ENCODE data around the gene PCDHGA1. TPM values are rescaled to one million over a fixed set of nuclear protein-coding genes. Genes with fewer than 3 reads are reported as not detected.
A peak's percentile ranks its signal among the peaks of the same experiment; 100 is the strongest.

Gene PCDHGA1
- total and polyA plus RNA-seq, 12 donors, result 0.09 to 0.96 (median 0.30) TPM

DNA sequence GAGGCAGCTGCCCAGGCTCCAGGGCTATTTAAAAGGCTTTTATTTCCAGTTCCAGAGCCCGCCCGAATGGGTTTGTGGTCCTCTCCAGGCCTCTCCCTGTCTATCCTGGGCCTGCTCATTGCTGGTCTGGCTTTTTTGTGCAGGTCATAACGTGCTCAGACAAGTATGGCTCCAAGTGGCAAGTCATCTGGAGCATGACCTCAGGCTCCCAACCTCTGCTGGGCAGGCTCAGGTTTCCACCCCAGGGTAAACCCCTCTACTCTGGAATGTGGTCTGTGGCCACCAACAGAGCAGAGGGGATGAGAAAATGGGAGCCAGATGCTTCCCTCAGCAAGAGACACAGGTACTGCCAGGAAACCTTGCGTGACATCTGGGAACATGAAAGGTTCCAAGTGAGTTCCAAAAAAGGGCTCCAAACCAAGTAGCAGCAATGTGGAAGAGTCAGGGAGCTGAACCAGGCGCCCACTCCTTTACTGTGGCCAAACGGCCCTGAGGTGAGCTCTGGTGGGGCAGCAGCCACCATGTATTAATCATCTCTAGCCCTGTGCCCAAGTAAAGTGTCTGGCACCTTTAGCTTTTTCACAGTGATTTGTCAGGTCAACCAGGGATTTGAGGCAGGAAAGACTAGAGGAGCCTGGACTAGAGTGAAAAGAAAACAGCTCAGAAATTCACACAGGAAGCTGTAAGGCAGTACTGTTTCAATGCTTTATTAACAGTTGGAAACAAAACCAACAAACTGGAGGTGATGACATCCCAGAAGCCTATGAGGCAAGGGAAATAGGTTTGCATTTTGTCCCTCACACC is 184.2 kb downstream of the PCDHGA1 start:
- peak in 1 of 7 donors; percentile 31 for DNase-seq
- H3K4me1 ChIP-seq (replicated peaks in 1 of 2), result peaks cover 16 to 33% of the 10 kb centered on the region in 2 donors
- peaks cover 0 to 36% of the 10 kb centered on the region in 2 donors for H3K36me3 ChIP-seq (replicated peaks in 1 of 2)
- no peaks in the 10 kb centered on the region for H3K27me3 ChIP-seq
- WGBS, 4 donors, result 40 to 58% (median 51%) methylated on average over 6 of the region's 6 CpGs
- H3K9me3 ChIP-seq (replicated peaks in 1 of 3), result no peaks in the 10 kb centered on the region
- H3K27ac ChIP-seq, result peak overlapping the region; percentile 88 to 99 (median 93)
- H3K4me3 ChIP-seq, result peak overlapping the region in 1 of 4 donors; percentile 54
- TF ChIP-seq, protein P1, sequence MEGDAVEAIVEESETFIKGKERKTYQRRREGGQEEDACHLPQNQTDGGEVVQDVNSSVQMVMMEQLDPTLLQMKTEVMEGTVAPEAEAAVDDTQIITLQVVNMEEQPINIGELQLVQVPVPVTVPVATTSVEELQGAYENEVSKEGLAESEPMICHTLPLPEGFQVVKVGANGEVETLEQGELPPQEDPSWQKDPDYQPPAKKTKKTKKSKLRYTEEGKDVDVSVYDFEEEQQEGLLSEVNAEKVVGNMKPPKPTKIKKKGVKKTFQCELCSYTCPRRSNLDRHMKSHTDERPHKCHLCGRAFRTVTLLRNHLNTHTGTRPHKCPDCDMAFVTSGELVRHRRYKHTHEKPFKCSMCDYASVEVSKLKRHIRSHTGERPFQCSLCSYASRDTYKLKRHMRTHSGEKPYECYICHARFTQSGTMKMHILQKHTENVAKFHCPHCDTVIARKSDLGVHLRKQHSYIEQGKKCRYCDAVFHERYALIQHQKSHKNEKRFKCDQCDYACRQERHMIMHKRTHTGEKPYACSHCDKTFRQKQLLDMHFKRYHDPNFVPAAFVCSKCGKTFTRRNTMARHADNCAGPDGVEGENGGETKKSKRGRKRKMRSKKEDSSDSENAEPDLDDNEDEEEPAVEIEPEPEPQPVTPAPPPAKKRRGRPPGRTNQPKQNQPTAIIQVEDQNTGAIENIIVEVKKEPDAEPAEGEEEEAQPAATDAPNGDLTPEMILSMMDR (IDR thresholded peaks at IDR 0.05), result peak in 1 of 6 experiments; percentile 3
- no peak for TF ChIP-seq POLR2A (IDR thresholded peaks at IDR 0.05)
- intact Hi-C loops (cut with DNase I), result loop anchor here (5.0 kb wide), 1 partner anchor 37 kb away; the partner anchor contains the start of gene PCDHGC3 (in 2 of the 2)

- TF ChIP-seq, protein P1 (IDR thresholded peaks at IDR 0.05), result no peak
- no peak for TF ChIP-seq POLR2A (IDR thresholded peaks at IDR 0.05)
- intact Hi-C loops (cut with DNase I), result loop anchor here (5.0 kb wide), 1 partner anchor 38 kb away; the partner anchor contains the start of gene PCDHGC3 (in 2 of the 2)
- no peak for DNase-seq
- Histone ChIP-seq H3K9me3 (replicated peaks in 1 of 3) (no peaks in the 10 kb centered on the region), H3K36me3 (replicated peaks in 1 of 2) (peaks cover 0 to 37% of the 10 kb centered on the region in 2 donors), H3K4me3 (no peak overlapping the region), H3K27ac (peak overlapping the region in 4 of 5 donors; percentile 88 to 99 (median 96)), H3K27me3 (no peaks in the 10 kb centered on the region), H3K4me1 (replicated peaks in 1 of 2) (peaks cover 15 to 35% of the 10 kb centered on the region in 2 donors)
- 86 to 93% (median 89%) methylated on average over 3 of the region's 3 CpGs for WGBS, 4 donors
Measured at GRCh38 chr5:141515141-141515540, 184.8 kb downstream of the PCDHGA1 start.

- intact Hi-C loops (cut with DNase I), result loop anchor here (5.0 kb wide), 1 partner anchor 39 kb away; the partner anchor contains the start of gene PCDHGC3 (in 2 of the 2)
- Histone ChIP-seq H3K27ac (peak overlapping the region in 2 of 5 donors; percentile 25 to 99), H3K36me3 (replicated peaks in 1 of 2) (peaks cover 0 to 34% of the 10 kb centered on the region in 2 donors), H3K27me3 (no peaks in the 10 kb centered on the region), H3K4me1 (replicated peaks in 1 of 2) (peaks cover 22 to 44% of the 10 kb centered on the region in 2 donors), H3K4me3 (no peak overlapping the region), H3K9me3 (replicated peaks in 1 of 3) (no peaks in the 10 kb centered on the region)
- TF ChIP-seq POLR2A (IDR thresholded peaks at IDR 0.05), result no peak
- TF ChIP-seq, protein P1 (IDR thresholded peaks at IDR 0.05), result no peak
- no peak for DNase-seq
- 80 to 92% (median 86%) methylated on average over 1 to 4 of the region's 4 CpGs for WGBS, 4 donors
Measured at GRCh38 chr5:141515946-141516671, 185.8 kb downstream of the PCDHGA1 start.

DNA sequence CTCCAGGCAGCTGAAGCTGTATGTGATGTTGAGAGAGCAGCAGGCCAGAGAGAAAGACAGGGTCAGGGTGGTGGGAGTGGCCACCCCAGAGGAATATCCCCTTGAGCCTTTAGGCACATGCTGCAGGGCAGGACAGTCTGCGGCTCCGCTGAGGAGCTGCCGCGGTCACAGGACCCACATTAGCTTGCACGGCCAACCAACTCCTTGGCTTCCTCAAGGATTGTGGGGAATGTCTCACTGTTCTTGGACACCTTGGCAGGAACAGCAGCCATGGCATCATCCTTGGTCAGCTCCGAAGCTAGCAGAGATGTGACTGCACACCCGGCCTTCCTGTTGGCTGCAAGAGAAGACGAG is 186.3 kb downstream of the PCDHGA1 start:
- WGBS, 4 donors, result 74 to 94% (median 92%) methylated on average over 3 to 8 of the region's 8 CpGs
- H3K36me3 ChIP-seq (replicated peaks in 1 of 2), result peaks cover 0 to 28% of the 10 kb centered on the region in 2 donors
- DNase-seq, result no peak
- no peaks in the 10 kb centered on the region for H3K27me3 ChIP-seq
- TF ChIP-seq, protein P1 (IDR thresholded peaks at IDR 0.05), result no peak
- TF ChIP-seq POLR2A (IDR thresholded peaks at IDR 0.05), result no peak
- peaks cover 27 to 49% of the 10 kb centered on the region in 2 donors for H3K4me1 ChIP-seq (replicated peaks in 1 of 2)
- no peaks in the 10 kb centered on the region for H3K9me3 ChIP-seq (replicated peaks in 1 of 3)
- H3K27ac ChIP-seq, result peak overlapping the region in 2 of 5 donors; percentile 25 to 99
- no peak overlapping the region for H3K4me3 ChIP-seq
- intact Hi-C loops (cut with DNase I), result loop anchor here (5.0 kb wide), 1 partner anchor 39 kb away; the partner anchor contains the start of gene PCDHGC3 (in 2 of the 2)
